Activated naive CD8-positive, alpha-beta T cell treated with anti-CD3 and anti-CD28 coated beads, Interleukin-2, amount 50 U/mL, for 24 hours (primary cell): ENCODE data around the gene SULT1A1.
"Not testable (repeated sequence)": the region's sequence is repeated elsewhere in the genome, so short reads cannot be mapped to it uniquely, and the experiment has no call there.

Source experiments
- ATAC-seq: fragments of 150-1000 bp; cut with Tn5 transposase; one replicate; pipeline ENCODE4 v1.10.0; 2021
- DNase-seq: peaks from one replicate; pipeline ENCODE4 v3.0.0; 2021
- H3K27ac Mint-ChIP-seq: one replicate; pipeline ENCODE4 v1.8.0; 2021; ENCODE audit warnings: mild to moderate bottlenecking, mixed read lengths
- H3K27me3 Mint-ChIP-seq: one replicate; pipeline ENCODE4 v1.8.0; 2021; ENCODE audit warnings: mixed read lengths
- H3K36me3 Mint-ChIP-seq: one replicate; pipeline ENCODE4 v1.8.0; 2021; ENCODE audit warnings: low read depth, mixed read lengths
- H3K4me1 Mint-ChIP-seq: one replicate; pipeline ENCODE4 v1.8.0; 2021; ENCODE audit warnings: mixed read lengths
- H3K4me3 Mint-ChIP-seq: one replicate; pipeline ENCODE4 v1.8.0; 2021; ENCODE audit warnings: mild to moderate bottlenecking, moderate library complexity, mixed read lengths
- H3K9me3 Mint-ChIP-seq: one replicate; pipeline ENCODE4 v1.8.0; 2021; ENCODE audit warnings: mixed read lengths

Gene SULT1A1

GRCh38 chr16:28615486-28616223 lies 5.8 kb upstream of the SULT1A1 start:
- H3K27ac Mint-ChIP-seq, H3K4me3 Mint-ChIP-seq: not testable (repeated sequence)

GRCh38 chr16:28614561-28614960 lies 4.7 kb upstream of the SULT1A1 start:
- ATAC-seq, H3K4me3 Mint-ChIP-seq, H3K27ac Mint-ChIP-seq, H3K27me3 Mint-ChIP-seq, DNase-seq, H3K9me3 Mint-ChIP-seq, H3K36me3 Mint-ChIP-seq: not testable (repeated sequence)
- H3K4me1 Mint-ChIP-seq = peaks cover 14% of the 10 kb centered on the region

More at GRCh38 chr16:28615486-28616223, 5.8 kb upstream of the SULT1A1 start:
- H3K36me3 Mint-ChIP-seq, ATAC-seq, H3K9me3 Mint-ChIP-seq, H3K27me3 Mint-ChIP-seq, H3K4me1 Mint-ChIP-seq: not testable (repeated sequence)
- peak; percentile 22 for DNase-seq

- not testable (repeated sequence) for ATAC-seq, H3K27ac Mint-ChIP-seq, H3K27me3 Mint-ChIP-seq, DNase-seq, H3K9me3 Mint-ChIP-seq, H3K36me3 Mint-ChIP-seq, H3K4me3 Mint-ChIP-seq
- H3K4me1 Mint-ChIP-seq = peaks cover 14% of the 10 kb centered on the region
Measured at GRCh38 chr16:28613912-28614311, 4.1 kb upstream of the SULT1A1 start.

- H3K9me3 Mint-ChIP-seq, H3K4me3 Mint-ChIP-seq, H3K27me3 Mint-ChIP-seq, DNase-seq, H3K27ac Mint-ChIP-seq, H3K36me3 Mint-ChIP-seq: not testable (repeated sequence)
- H3K4me1 Mint-ChIP-seq = peaks cover 13% of the 10 kb centered on the region
- ATAC-seq = peak; percentile 69
Measured at GRCh38 chr16:28612359-28613280, 2.8 kb upstream of the SULT1A1 start.

- H3K27ac Mint-ChIP-seq = no peak overlapping the region
- H3K4me1 Mint-ChIP-seq = peaks cover 13% of the 10 kb centered on the region
- no peak overlapping the region for H3K4me3 Mint-ChIP-seq
- DNase-seq (no peak), ATAC-seq (no peak)
- H3K27me3 Mint-ChIP-seq = no peaks in the 10 kb centered on the region
- no peaks in the 10 kb centered on the region for H3K36me3 Mint-ChIP-seq
- H3K9me3 Mint-ChIP-seq = no peaks in the 10 kb centered on the region
Measured at GRCh38 chr16:28610595-28611191, 849 bp upstream of the SULT1A1 start.

GRCh38 chr16:28608867-28609596 lies 812 bp downstream of the SULT1A1 start:
- not testable (repeated sequence) for ATAC-seq, H3K4me3 Mint-ChIP-seq, H3K27me3 Mint-ChIP-seq, H3K9me3 Mint-ChIP-seq, H3K27ac Mint-ChIP-seq, H3K36me3 Mint-ChIP-seq, DNase-seq
- H3K4me1 Mint-ChIP-seq = peaks cover 13% of the 10 kb centered on the region

GRCh38 chr16:28608496-28608808 lies 1.4 kb downstream of the SULT1A1 start:
- H3K4me1 Mint-ChIP-seq = peaks cover 13% of the 10 kb centered on the region
- not testable (repeated sequence) for H3K27ac Mint-ChIP-seq, DNase-seq, H3K27me3 Mint-ChIP-seq, H3K9me3 Mint-ChIP-seq, H3K4me3 Mint-ChIP-seq, H3K36me3 Mint-ChIP-seq, ATAC-seq

- peaks cover 13% of the 10 kb centered on the region for H3K4me1 Mint-ChIP-seq
- not testable (repeated sequence) for H3K27ac Mint-ChIP-seq, H3K36me3 Mint-ChIP-seq
Measured at GRCh38 chr16:28607681-28608495, 2.0 kb downstream of the SULT1A1 start.

GRCh38 chr16:28607116-28607623 lies 2.7 kb downstream of the SULT1A1 start:
- H3K27me3 Mint-ChIP-seq = no peaks in the 10 kb centered on the region
- H3K27ac Mint-ChIP-seq = no peak overlapping the region
- H3K9me3 Mint-ChIP-seq = no peaks in the 10 kb centered on the region
- no peak for DNase-seq
- no peak overlapping the region for H3K4me3 Mint-ChIP-seq
- H3K36me3 Mint-ChIP-seq = no peaks in the 10 kb centered on the region
- no peak for ATAC-seq
- peaks cover 13% of the 10 kb centered on the region for H3K4me1 Mint-ChIP-seq

More at GRCh38 chr16:28607681-28608495, 2.0 kb downstream of the SULT1A1 start:
- H3K9me3 Mint-ChIP-seq, ATAC-seq, H3K4me3 Mint-ChIP-seq, H3K27me3 Mint-ChIP-seq, DNase-seq: not testable (repeated sequence)

GRCh38 chr16:28606291-28607115 lies 3.3 kb downstream of the SULT1A1 start:
- DNase-seq = no peak
- no peak overlapping the region for H3K27ac Mint-ChIP-seq
- H3K27me3 Mint-ChIP-seq = no peaks in the 10 kb centered on the region

GRCh38 chr16:28604186-28604565 lies 5.7 kb downstream of the SULT1A1 start:
- Mint-ChIP-seq H3K27ac (no peak overlapping the region), H3K27me3 (no peaks in the 10 kb centered on the region), H3K9me3 (no peaks in the 10 kb centered on the region), H3K36me3 (no peaks in the 10 kb centered on the region), H3K4me1 (no peaks in the 10 kb centered on the region), H3K4me3 (no peak overlapping the region)
- DNase-seq = no peak
- no peak for ATAC-seq

More at GRCh38 chr16:28606291-28607115, 3.3 kb downstream of the SULT1A1 start:
- no peaks in the 10 kb centered on the region for H3K36me3 Mint-ChIP-seq
- H3K9me3 Mint-ChIP-seq = no peaks in the 10 kb centered on the region
- H3K4me3 Mint-ChIP-seq = no peak overlapping the region
- ATAC-seq = no peak
- H3K4me1 Mint-ChIP-seq = peaks cover 13% of the 10 kb centered on the region

- no peak overlapping the region for H3K27ac Mint-ChIP-seq
- no peaks in the 10 kb centered on the region for H3K27me3 Mint-ChIP-seq
- no peaks in the 10 kb centered on the region for H3K4me1 Mint-ChIP-seq
- no peak for DNase-seq
- no peak for ATAC-seq
- no peaks in the 10 kb centered on the region for H3K9me3 Mint-ChIP-seq
- no peak overlapping the region for H3K4me3 Mint-ChIP-seq
- no peaks in the 10 kb centered on the region for H3K36me3 Mint-ChIP-seq
Measured at GRCh38 chr16:28603381-28604185, 6.3 kb downstream of the SULT1A1 start.
